Dermis microvascular lymphatic vessel endothelial cell (primary cell): ENCODE data around the gene RGS7. TPM values are rescaled to one million over a fixed set of nuclear protein-coding genes. Genes with fewer than 3 reads are reported as not detected.
"Not testable (repeated sequence)": the region's sequence is repeated elsewhere in the genome, so short reads cannot be mapped to it uniquely, and the experiment has no call there.

Experiments used
- DNase-seq, 2 donors: peaks; one replicate each; pipeline versions ENCODE4 v3.0.0 to v3.0.0-alpha.2; 2010; ENCODE audit warnings: low read depth in 2 of 2
- total RNA-seq: library from RNA; depleted of rRNA; stranded (reverse); fragments of >200 nt; gene quantifications from 2 replicates; pipeline ENCODE4 v1.2.1, GENCODE V29; 2014

Gene RGS7
- total RNA-seq, 1 donor from 2014 or later, result under 0.01 TPM

GRCh38 chr1:240935920-240936319 is 421.1 kb downstream of the RGS7 start:
- no peak for DNase-seq

- no peak for DNase-seq
These were observed 426.0 kb downstream of the RGS7 start for GRCh38 chr1:240931031-240931430.

- DNase-seq, result no peak
These were observed 428.7 kb downstream of the RGS7 start for GRCh38 chr1:240928265-240928664.

- no peak for DNase-seq
These were observed 429.2 kb downstream of the RGS7 start for GRCh38 chr1:240927821-240928220.

GRCh38 chr1:240925273-240925672 is 431.7 kb downstream of the RGS7 start:
- DNase-seq, result no peak

GRCh38 chr1:240917976-240918375 is 439.0 kb downstream of the RGS7 start:
- DNase-seq, result no peak

GRCh38 chr1:240914506-240914905 is 442.5 kb downstream of the RGS7 start:
- DNase-seq, result no peak

- no peak for DNase-seq
These were observed 444.2 kb downstream of the RGS7 start for GRCh38 chr1:240912821-240913220.

GRCh38 chr1:240909701-240910457 is 447.1 kb downstream of the RGS7 start:
- no peak for DNase-seq

GRCh38 chr1:240906477-240906876 is 450.5 kb downstream of the RGS7 start:
- DNase-seq, result peak; percentile 6 to 61

- no peak for DNase-seq
These were observed 451.7 kb downstream of the RGS7 start for GRCh38 chr1:240905225-240905765.

- DNase-seq, result not testable (repeated sequence)
These were observed 461.6 kb downstream of the RGS7 start for GRCh38 chr1:240895424-240895823.

GRCh38 chr1:240888787-240889048 is 468.3 kb downstream of the RGS7 start:
- DNase-seq, result no peak

- peak; percentile 7 to 43 for DNase-seq
These were observed 468.8 kb downstream of the RGS7 start for GRCh38 chr1:240888039-240888786.

- DNase-seq, result no peak
These were observed 473.5 kb downstream of the RGS7 start for GRCh38 chr1:240883490-240883889.

GRCh38 chr1:240882656-240883308 is 474.2 kb downstream of the RGS7 start:
- DNase-seq, result not testable (repeated sequence)

GRCh38 chr1:240878631-240879030 is 478.4 kb downstream of the RGS7 start:
- peak; percentile 56 to 88 for DNase-seq

GRCh38 chr1:240877605-240878004 is 479.4 kb downstream of the RGS7 start:
- no peak for DNase-seq

GRCh38 chr1:240876071-240876470 is 480.9 kb downstream of the RGS7 start:
- no peak for DNase-seq

- DNase-seq, result no peak
These were observed 487.9 kb downstream of the RGS7 start for GRCh38 chr1:240869071-240869470.

GRCh38 chr1:240866724-240867123 is 490.3 kb downstream of the RGS7 start:
- no peak for DNase-seq

- no peak for DNase-seq
These were observed 497.0 kb downstream of the RGS7 start for GRCh38 chr1:240860023-240860422.
